Smooth muscle cell of the coronary artery (primary cell): ENCODE measurements around the gene MLN. TPM values are rescaled to one million over a fixed set of nuclear protein-coding genes. Genes with fewer than 3 reads are reported as not detected.

Experiments used
- total RNA-seq: library from RNA; depleted of rRNA; stranded (reverse); fragments of >200 nt; gene quantifications from 2 replicates; pipeline ENCODE4 v1.2.3, GENCODE V29; 2014; ENCODE audit warnings: low replicate concordance

Gene MLN, protein sequence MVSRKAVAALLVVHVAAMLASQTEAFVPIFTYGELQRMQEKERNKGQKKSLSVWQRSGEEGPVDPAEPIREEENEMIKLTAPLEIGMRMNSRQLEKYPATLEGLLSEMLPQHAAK
- total RNA-seq = not detected in 2 replicates

DNA sequence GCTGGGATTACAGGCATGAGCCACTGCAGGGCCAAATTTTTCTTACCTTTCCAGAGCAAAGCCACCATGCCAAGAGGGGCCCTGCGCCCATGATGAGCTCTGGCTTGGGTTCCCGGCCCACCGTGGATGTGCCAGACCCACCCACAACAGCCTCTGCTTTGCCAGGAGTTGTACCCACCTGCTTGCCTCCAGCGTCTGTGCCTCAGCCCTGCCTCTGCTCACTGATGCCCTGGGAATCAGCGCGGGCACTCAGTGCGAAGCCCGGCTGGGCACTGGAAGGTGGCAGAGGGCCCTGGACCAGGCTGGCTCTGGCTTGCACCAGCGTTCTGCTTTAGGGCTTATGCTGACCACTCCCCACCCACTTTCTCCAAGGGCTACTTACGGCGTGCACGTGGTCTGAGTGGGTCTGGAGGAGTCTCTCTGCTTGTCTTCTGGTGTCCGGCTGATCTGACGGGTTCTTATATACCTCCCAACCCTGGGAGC lies at the start of gene MLN:
Gene MLN (minus strand): TSS at position 433 of the 483 bp plus-strand sequence. CDS start 2,840 bp downstream, outside the sequence.

DNA sequence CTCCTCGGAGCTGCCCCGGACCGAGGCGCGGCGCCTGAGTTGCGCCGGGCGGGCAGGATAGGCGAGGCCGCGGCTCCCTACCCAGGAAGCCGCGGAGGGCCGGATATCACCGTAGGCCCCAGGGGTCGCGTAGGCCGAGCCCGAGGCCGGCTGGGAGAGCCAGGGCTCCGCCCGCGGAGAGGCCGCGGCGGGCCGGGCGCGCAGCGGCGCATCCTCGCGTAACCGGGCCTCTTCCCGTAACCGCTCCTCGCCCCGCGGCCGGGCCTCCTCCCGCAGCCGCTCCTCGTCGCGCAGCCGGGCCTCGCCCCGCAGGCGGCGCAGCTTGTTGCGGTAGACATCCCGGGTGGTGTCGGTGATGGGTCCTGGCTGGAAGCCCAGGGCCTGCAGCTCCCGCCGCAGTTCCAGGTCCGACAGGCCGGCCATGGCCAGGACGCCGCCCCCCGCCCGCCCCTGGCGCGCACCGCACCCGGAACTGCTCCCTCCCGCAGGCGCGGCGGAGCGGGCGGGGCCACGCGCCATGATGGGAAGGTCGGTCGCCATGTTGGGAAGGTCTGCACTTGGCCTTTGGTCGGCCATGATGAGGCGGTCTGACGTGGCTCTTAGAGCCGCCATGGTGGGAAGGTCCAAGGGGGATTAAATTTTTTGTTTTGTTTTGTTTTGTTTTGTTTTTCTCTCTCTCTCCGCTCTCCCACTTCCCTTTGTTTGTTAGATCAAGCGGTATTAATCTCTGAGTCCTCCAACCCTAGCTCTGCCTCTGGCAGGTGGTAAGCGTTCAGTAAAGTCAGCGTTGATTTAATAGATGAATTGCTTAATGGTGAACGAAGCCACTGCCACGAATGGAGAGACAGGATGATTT lies 14.9 kb downstream of the MLN start, which contains the start of gene LEMD2:
Gene LEMD2 (minus strand): TSS at position 437 of the 856 bp plus-strand sequence. CDS start 14 bp downstream, at position 423.

DNA sequence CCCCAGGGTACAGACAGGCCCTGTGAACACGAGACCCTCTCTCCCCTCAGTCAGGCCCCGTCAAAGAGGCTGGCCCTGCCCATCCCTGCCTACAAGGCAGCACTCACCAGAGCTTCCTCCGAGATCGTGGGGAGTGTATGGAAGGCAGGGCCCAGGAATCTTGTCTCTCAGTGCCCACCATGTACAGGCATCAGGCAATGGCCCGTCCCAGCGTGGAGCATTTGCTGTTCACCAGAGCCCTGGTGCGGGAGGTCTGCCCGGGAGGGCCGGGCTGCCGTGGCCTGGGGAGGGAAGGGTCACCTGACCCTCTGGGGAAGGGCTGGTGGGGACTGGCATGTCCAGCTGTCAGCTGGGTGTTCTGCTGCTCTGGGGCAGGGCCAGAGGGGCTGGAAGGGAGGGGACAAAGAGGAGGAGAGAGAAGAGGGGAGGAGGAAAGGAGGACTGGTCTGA lies 57.1 kb downstream of the MLN start, which contains the start of gene IP6K3:
Gene IP6K3 (minus strand): TSS at position 255 of the 450 bp plus-strand sequence. CDS start 11,429 bp downstream, outside the sequence.

Other genes with a start within 250 kb of the MLN start
- gene BAK1, start 223.7 kb downstream of the MLN start, total RNA-seq = 10.5 and 19.7 TPM in 2 replicates
- gene ITPR3, start 182.7 kb downstream of the MLN start, total RNA-seq = 14.4 and 42.9 TPM in 2 replicates
- 14.7 and 33.9 TPM in 2 replicates for gene UQCC2, start 92.3 kb downstream of the MLN start, total RNA-seq
- 0.30 TPM in 1 of 2 replicates, not detected in the other for gene IP6K3, start 57.1 kb downstream of the MLN start, total RNA-seq
- gene LEMD2, start 14.9 kb downstream of the MLN start, total RNA-seq = 28.1 and 37.6 TPM in 2 replicates